ENCODE data around the gene CYSRT1.

The CYSRT1 gene

GRCh38 chr9:137231372-137232039 lies 6.5 kb downstream of the CYSRT1 start:
- Histone ChIP-seq H3K9ac (ENCODE audit: low read length) (no peak overlapping the region), H3K36me3 (ENCODE audit: control insufficient read depth, low read depth, low read length) (no peaks in the 10 kb centered on the region), H3K27me3 (ENCODE audit: control insufficient read depth, insufficient read depth, low read length) (no peaks in the 10 kb centered on the region), H3K27ac (ENCODE audit: low read length) (no peak overlapping the region), H3K4me3 (ENCODE audit: low read length) (no peak overlapping the region), H3K4me1 (ENCODE audit: control insufficient read depth, low read depth, low read length) (no peaks in the 10 kb centered on the region), H3K9me3 (ENCODE audit: control insufficient read depth, low read depth, low read length) (no peaks in the 10 kb centered on the region)

GRCh38 chr9:137232101-137232500 lies 7.1 kb downstream of the CYSRT1 start:
- no peaks in the 10 kb centered on the region for H3K27me3 ChIP-seq (ENCODE audit: control insufficient read depth, insufficient read depth, low read length)
- no peaks in the 10 kb centered on the region for H3K9me3 ChIP-seq (ENCODE audit: control insufficient read depth, low read depth, low read length)
- H3K36me3 ChIP-seq (ENCODE audit: control insufficient read depth, low read depth, low read length) = no peaks in the 10 kb centered on the region
- no peaks in the 10 kb centered on the region for H3K4me1 ChIP-seq (ENCODE audit: control insufficient read depth, low read depth, low read length)
- no peak overlapping the region for H3K9ac ChIP-seq (ENCODE audit: low read length)
- no peak overlapping the region for H3K27ac ChIP-seq (ENCODE audit: low read length)
- H3K4me3 ChIP-seq (ENCODE audit: low read length) = no peak overlapping the region

DNA sequence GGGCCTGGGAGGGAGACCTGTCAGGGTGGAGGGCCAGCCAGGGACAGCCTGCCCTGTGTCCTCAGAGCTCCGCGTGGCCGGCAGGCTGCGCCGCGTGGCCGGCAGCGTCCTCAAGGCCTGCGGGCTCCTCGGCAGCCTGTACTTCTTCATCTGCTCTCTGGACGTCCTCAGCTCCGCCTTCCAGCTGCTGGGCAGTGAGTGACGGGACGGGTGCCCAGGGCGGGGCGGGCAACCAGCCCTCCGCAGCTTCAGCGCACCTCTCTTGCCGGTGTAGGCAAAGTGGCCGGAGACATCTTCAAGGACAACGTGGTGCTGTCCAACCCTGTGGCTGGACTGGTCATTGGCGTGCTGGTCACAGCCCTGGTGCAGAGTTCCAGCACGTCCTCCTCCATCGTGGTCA lies 7.5 kb downstream of the CYSRT1 start:
- H3K4me1 ChIP-seq (ENCODE audit: control insufficient read depth, low read depth, low read length) = no peaks in the 10 kb centered on the region
- H3K9me3 ChIP-seq (ENCODE audit: control insufficient read depth, low read depth, low read length) = no peaks in the 10 kb centered on the region
- no peaks in the 10 kb centered on the region for H3K27me3 ChIP-seq (ENCODE audit: control insufficient read depth, insufficient read depth, low read length)
- H3K4me3 ChIP-seq (ENCODE audit: low read length) = no peak overlapping the region
- H3K9ac ChIP-seq (ENCODE audit: low read length) = no peak overlapping the region
- no peak overlapping the region for H3K27ac ChIP-seq (ENCODE audit: low read length)
- no peaks in the 10 kb centered on the region for H3K36me3 ChIP-seq (ENCODE audit: control insufficient read depth, low read depth, low read length)

DNA sequence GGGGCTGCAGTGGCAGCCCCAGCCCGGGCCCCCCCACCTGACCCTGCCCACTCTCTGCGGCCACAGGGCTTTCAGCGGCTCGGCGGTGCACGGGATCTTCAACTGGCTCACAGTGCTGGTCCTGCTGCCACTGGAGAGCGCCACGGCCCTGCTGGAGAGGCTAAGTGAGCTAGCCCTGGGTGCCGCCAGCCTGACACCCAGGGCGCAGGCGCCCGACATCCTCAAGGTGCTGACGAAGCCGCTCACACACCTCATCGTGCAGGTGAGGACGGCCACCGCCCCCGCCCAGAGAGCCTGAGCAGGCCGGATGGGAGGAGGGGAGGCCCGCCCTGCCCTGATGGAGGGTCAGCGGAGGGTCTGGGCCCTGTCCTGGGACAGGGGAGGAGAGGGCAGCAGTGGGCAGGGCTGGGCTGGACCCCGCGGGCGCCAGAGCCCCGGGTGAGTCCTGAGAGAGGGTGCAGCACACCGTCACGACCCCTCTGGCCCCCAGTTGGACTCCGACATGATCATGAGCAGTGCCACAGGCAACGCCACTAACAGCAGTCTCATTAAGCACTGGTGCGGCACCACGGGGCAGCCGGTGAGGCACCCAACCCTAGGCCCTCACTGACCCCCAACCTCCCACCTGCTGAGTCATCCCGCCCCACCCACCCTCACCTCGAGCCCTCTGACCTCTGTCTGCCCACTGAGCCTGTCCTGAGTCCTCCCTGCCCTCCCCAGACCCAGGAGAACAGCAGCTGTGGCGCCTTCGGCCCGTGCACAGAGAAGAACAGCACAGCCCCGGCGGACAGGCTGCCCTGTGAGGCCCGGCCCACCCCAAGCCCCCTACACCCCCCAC lies 8.4 kb downstream of the CYSRT1 start:
- no peak overlapping the region for H3K9ac ChIP-seq (ENCODE audit: low read length)
- no peak overlapping the region for H3K4me3 ChIP-seq (ENCODE audit: low read length)
- no peaks in the 10 kb centered on the region for H3K27me3 ChIP-seq (ENCODE audit: control insufficient read depth, insufficient read depth, low read length)
- no peak overlapping the region for H3K27ac ChIP-seq (ENCODE audit: low read length)
- no peaks in the 10 kb centered on the region for H3K4me1 ChIP-seq (ENCODE audit: control insufficient read depth, low read depth, low read length)
- H3K36me3 ChIP-seq (ENCODE audit: control insufficient read depth, low read depth, low read length) = no peaks in the 10 kb centered on the region
- H3K9me3 ChIP-seq (ENCODE audit: control insufficient read depth, low read depth, low read length) = no peaks in the 10 kb centered on the region

GRCh38 chr9:137234055-137234697 lies 9.2 kb downstream of the CYSRT1 start:
- no peaks in the 10 kb centered on the region for H3K4me1 ChIP-seq (ENCODE audit: control insufficient read depth, low read depth, low read length)
- no peak overlapping the region for H3K27ac ChIP-seq (ENCODE audit: low read length)
- H3K4me3 ChIP-seq (ENCODE audit: low read length) = no peak overlapping the region
- no peak overlapping the region for H3K9ac ChIP-seq (ENCODE audit: low read length)
- no peaks in the 10 kb centered on the region for H3K36me3 ChIP-seq (ENCODE audit: control insufficient read depth, low read depth, low read length)
- H3K27me3 ChIP-seq (ENCODE audit: control insufficient read depth, insufficient read depth, low read length) = no peaks in the 10 kb centered on the region
- H3K9me3 ChIP-seq (ENCODE audit: control insufficient read depth, low read depth, low read length) = no peaks in the 10 kb centered on the region

DNA sequence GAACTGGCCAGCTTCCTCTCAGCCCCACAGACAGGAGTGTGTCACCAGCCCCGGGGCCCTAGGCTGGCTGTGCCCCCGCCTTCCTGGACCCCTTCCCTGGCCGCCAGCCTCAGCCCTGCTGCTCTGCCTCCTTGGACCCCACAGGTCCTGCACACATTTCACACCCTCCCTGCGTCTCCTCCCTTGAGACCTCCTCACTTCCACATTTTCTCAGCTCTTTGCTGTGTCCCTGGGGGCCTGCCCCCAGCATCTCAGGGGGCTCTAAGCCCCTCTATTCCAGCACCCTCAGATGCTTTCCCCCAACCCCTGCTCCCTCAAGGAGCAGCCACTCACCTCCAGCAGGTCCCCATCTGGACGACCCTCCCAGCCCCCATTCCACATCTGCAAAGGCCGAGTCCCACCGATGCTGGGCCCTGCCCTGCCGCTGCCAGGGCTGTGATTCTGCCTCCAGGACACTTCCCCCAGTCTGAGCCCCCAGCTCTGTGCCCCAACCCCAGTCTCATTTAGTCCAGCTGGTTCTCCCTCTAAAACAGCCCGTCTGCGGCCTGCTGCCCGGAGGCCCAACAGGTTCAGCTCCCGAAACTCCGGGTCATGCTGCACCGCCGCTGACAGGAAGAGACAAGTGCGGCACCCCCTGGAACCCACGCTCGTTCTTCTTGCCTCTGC lies 9.9 kb downstream of the CYSRT1 start:
- Histone ChIP-seq H3K4me1 (ENCODE audit: control insufficient read depth, low read depth, low read length) (no peaks in the 10 kb centered on the region), H3K9ac (ENCODE audit: low read length) (no peak overlapping the region)

GRCh38 chr9:137235424-137236237 lies 10.7 kb downstream of the CYSRT1 start:
- Histone ChIP-seq H3K36me3 (ENCODE audit: control insufficient read depth, low read depth, low read length) (no peaks in the 10 kb centered on the region), H3K27ac (ENCODE audit: low read length) (no peak overlapping the region), H3K9ac (ENCODE audit: low read length) (no peak overlapping the region), H3K4me3 (ENCODE audit: low read length) (no peak overlapping the region), H3K27me3 (ENCODE audit: control insufficient read depth, insufficient read depth, low read length) (no peaks in the 10 kb centered on the region), H3K4me1 (ENCODE audit: control insufficient read depth, low read depth, low read length) (no peaks in the 10 kb centered on the region), H3K9me3 (ENCODE audit: control insufficient read depth, low read depth, low read length) (no peaks in the 10 kb centered on the region)

More for the DNA sequence above, 9.9 kb downstream of the CYSRT1 start:
- Histone ChIP-seq H3K36me3 (ENCODE audit: control insufficient read depth, low read depth, low read length) (no peaks in the 10 kb centered on the region), H3K27me3 (ENCODE audit: control insufficient read depth, insufficient read depth, low read length) (no peaks in the 10 kb centered on the region), H3K4me3 (ENCODE audit: low read length) (no peak overlapping the region), H3K27ac (ENCODE audit: low read length) (no peak overlapping the region), H3K9me3 (ENCODE audit: control insufficient read depth, low read depth, low read length) (no peaks in the 10 kb centered on the region)

DNA sequence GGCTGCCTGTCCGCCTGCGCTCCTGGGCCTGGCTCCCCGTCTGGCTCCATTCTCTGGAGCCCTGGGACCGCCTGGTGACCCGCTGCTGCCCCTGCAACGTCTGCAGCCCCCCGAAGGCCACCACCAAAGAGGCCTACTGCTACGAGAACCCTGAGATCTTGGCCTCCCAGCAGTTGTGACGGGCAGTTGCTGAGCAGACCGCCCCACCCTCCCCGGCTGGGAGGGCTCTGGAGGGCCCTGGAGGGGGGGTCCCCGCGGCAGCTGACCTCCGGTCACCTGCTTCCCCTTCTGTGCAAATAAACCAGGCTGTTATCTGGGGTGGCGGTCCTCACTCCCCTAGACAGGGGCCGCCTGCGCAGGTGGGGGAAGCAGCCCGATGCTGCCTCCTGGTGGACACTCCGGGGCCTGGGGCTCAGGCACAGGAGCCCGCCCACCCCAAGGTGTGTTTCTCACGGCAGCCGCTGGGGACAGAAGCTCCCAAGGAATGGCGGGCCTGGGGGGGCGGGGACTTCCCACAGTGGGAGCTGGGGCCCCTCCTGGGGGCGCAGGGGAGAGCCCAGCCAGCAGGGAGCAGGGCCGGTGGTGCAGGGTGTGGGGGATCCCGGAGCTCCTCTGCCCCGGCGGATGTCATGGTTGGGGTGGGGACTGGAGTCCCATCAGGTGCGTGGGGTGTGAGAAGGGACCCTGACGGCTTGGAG lies 11.4 kb downstream of the CYSRT1 start:
- no peak overlapping the region for H3K4me3 ChIP-seq (ENCODE audit: low read length)
- no peaks in the 10 kb centered on the region for H3K27me3 ChIP-seq (ENCODE audit: control insufficient read depth, insufficient read depth, low read length)
- H3K9ac ChIP-seq (ENCODE audit: low read length) = no peak overlapping the region
- no peaks in the 10 kb centered on the region for H3K9me3 ChIP-seq (ENCODE audit: control insufficient read depth, low read depth, low read length)
- H3K4me1 ChIP-seq (ENCODE audit: control insufficient read depth, low read depth, low read length) = no peaks in the 10 kb centered on the region
- H3K36me3 ChIP-seq (ENCODE audit: control insufficient read depth, low read depth, low read length) = no peaks in the 10 kb centered on the region
- no peak overlapping the region for H3K27ac ChIP-seq (ENCODE audit: low read length)

GRCh38 chr9:137236936-137237421 lies 12.0 kb downstream of the CYSRT1 start:
- Histone ChIP-seq H3K4me1 (ENCODE audit: control insufficient read depth, low read depth, low read length) (peaks cover under 1% of the 10 kb centered on the region), H3K9ac (ENCODE audit: low read length) (no peak overlapping the region), H3K9me3 (ENCODE audit: control insufficient read depth, low read depth, low read length) (no peaks in the 10 kb centered on the region), H3K27me3 (ENCODE audit: control insufficient read depth, insufficient read depth, low read length) (no peaks in the 10 kb centered on the region), H3K4me3 (ENCODE audit: low read length) (no peak overlapping the region), H3K36me3 (ENCODE audit: control insufficient read depth, low read depth, low read length) (no peaks in the 10 kb centered on the region), H3K27ac (ENCODE audit: low read length) (no peak overlapping the region)

Data from iPS-18a (cell line).